ENCODE measurements around the gene RYK.
"Not testable (repeated sequence)": the region's sequence is repeated elsewhere in the genome, so short reads cannot be mapped to it uniquely, and the experiment has no call there.

RYK gene

GRCh38 chr3:134216191-134216764 lies 34.4 kb downstream of the RYK start:
- H3K4me3 ChIP-seq (ENCODE audit: low read length) = no peak overlapping the region
- TF ChIP-seq ZNF274 (IDR thresholded peaks at IDR 0.05; ENCODE audit: low read depth, low read length) = no peak

DNA sequence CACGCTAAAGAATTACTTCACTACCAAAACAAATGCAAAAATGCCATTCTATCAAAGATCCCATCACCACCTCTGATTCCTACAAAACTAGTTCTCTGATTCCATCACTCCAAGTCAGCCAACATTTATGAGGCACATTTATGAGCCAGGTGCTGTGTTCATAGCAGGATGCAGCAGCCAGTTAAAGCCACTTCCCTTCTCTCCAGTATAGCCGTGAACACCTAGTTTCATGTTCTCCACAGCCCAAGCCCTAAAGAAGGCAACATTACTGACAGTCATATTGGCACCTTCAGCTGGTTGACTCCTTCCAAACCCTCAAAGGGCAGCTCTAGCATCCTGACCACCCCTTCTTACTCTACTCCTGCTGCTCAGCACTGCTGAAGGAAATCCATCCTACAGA lies 36.4 kb downstream of the RYK start:
- H3K4me3 ChIP-seq (ENCODE audit: low read length) = no peak overlapping the region
- no peak for TF ChIP-seq ZNF274 (IDR thresholded peaks at IDR 0.05; ENCODE audit: low read depth, low read length)

DNA sequence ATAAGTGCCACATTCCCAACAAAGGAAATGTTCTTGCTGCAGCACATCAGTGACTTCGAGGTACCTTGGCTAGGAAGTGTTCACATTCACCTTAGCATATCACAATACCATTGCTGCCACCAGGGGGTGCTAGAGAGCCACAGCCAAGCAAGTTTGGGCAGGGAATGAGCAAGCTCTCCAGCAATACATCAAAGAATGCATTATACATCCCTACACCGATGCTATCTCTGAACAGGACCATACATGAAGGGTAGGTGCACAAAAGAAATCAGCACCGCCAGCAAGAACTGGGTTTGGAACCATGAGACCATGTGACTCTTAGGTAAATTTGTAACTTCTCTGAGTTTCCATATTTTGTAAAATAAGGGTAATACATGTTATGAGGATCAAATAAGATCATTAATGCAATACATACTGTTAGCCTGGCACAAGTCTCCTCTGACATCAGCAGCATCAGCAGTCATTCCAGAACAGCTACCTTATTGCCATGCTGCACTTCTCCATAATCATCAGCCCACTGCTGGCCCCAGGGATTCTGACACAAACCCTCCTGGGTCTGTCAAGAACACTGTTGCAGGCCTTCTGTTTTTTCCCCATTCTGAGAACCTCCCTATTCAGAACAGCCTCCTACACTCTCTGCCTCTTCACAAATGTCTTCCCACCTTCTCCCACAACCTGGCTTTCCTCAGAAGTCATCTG lies 37.5 kb downstream of the RYK start:
- H3K4me3 ChIP-seq (ENCODE audit: low read length) = no peak overlapping the region
- no peak for TF ChIP-seq ZNF274 (IDR thresholded peaks at IDR 0.05; ENCODE audit: low read depth, low read length)

- TF ChIP-seq ZNF274 (IDR thresholded peaks at IDR 0.05; ENCODE audit: low read depth, low read length) = no peak
- no peak overlapping the region for H3K4me3 ChIP-seq (ENCODE audit: low read length)
Observed at GRCh38 chr3:134211797-134212196, 38.9 kb downstream of the RYK start.

- no peak for TF ChIP-seq ZNF274 (IDR thresholded peaks at IDR 0.05; ENCODE audit: low read depth, low read length)
Observed at GRCh38 chr3:134205451-134205850, 45.2 kb downstream of the RYK start.

DNA sequence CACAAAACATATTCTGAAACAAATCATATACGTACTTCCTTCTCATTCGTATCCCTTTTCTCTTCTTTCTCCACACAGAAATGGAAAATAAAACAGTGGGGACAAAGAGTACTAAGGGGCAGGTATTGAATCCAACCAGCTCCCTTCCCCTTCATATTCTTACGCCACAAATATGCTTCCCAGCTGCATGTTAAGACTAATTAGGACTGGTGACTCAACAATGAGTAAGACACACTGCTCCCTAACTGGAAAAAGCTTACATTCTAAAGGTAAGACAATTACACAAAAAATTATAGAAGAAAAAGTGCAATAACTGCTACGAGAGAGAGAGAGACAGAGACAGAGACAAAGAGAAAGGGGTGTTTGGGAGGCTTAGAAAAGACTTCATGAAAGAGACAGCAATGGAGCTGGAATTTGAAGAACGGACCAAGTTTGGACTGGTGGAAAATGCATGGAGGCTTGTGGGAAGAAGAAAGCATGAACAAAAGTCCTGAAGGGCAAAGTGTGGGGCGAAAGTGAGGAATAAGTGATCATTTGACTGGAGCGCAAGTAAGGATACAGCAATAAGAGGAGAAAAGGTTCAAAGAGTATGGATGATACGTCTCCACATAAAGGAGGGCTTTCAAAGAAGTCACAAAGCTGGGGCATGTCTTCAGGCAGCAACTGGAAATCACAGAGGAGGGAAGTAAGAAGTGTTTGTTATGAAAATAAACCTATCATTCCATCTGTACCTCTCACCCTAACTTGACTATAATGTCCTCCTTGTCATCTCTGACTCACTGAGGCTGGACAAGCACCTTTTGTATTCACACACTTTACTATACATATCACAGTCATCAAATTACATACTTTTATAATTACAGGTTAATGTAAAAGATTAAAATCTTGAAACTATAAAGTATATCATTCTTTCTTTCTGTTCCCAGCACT lies 49.2 kb downstream of the RYK start:
- H3K4me3 ChIP-seq (ENCODE audit: low read length) = no peak overlapping the region
- TF ChIP-seq ZNF274 (IDR thresholded peaks at IDR 0.05; ENCODE audit: low read depth, low read length) = no peak

More at GRCh38 chr3:134205451-134205850, 45.2 kb downstream of the RYK start:
- no peak overlapping the region for H3K4me3 ChIP-seq (ENCODE audit: low read length)

DNA sequence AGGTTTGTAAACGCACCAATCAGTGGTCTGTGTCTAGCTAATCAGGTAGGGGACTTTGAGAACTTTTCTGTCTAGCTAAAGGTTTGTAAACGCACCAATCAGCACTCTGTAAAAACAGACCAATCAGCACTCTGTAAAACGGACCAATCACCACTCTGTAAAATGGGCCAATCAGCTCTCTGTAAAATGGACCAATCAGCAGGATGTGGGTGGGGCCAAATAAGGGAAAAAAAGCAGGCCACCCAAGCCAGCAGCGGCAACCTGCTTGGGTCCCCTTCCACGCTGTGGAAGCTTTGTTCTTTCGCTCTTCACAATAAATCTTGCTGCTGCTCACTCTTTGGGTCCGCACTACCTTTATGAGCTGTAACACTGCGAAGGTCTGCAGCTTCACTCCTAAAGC lies 50.8 kb downstream of the RYK start:
- H3K4me3 ChIP-seq (ENCODE audit: low read length) = not testable (repeated sequence)

DNA sequence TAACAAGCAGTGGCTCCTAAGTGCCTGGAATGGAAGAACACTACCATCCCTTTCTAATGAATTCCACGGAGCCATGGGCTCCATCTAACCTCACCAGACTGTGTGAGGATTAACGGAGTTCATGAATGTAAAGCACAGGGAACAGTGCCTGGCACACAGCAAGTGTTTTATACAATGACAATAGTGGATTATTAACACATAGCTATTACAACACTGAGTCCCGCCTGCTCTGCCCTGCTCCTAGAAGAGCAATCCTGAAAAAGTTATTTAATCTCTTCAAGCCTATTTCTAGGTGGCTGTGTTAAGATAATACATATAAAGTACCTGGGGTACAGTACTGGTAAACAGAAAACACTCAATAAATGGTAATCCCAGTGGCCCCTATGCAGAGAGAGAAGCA lies 51.4 kb downstream of the RYK start:
- no peak overlapping the region for H3K4me3 ChIP-seq (ENCODE audit: low read length)
- TF ChIP-seq ZNF274 (IDR thresholded peaks at IDR 0.05; ENCODE audit: low read depth, low read length) = no peak

DNA sequence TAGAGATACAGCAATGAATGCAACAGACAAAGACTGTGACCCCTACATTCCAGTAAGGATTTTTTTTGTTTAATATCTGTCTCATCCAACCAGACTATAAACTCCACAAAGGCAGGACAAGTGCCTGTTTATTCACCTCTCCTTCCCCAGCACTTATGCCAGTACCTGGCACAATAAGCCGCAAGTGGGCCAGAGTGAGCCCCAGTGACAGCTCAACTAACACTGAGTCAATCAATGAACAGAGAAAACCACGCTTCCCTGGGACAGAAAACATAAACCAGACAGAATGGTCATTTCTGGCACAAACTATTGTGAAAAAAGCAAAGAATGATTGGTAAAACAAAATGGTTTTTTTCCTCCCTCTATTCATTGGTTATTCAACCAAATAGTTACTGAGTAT lies 52.2 kb downstream of the RYK start:
- no peak for TF ChIP-seq ZNF274 (IDR thresholded peaks at IDR 0.05; ENCODE audit: low read depth, low read length)
- no peak overlapping the region for H3K4me3 ChIP-seq (ENCODE audit: low read length)

DNA sequence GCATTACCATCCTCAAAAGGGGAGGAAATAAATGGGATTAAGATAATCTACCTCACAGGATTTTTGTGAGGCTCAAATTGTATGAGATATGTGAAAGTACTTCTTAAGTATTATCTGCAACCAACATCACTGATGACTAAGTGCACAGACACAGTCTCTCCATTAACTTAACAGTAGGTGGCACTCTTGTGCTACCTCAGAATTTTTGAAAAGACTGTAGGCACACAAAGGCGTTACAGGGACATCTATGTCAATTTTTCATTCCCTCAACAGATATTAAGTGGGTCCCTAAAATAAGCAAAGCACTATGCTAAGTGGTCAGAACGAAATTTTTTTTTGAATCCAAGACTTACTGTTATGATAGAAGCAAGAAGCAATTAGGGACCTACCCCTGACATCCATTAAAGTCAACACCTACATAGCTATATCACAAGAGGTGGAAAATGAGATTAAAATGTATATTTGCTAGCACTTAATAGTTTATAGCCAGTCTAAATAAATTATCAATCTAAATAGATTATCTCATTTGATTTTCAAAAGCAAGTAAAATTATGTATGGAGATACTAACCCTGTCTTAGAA lies 52.9 kb downstream of the RYK start:
- no peak for TF ChIP-seq ZNF274 (IDR thresholded peaks at IDR 0.05; ENCODE audit: low read depth, low read length)
- H3K4me3 ChIP-seq (ENCODE audit: low read length) = no peak overlapping the region

GRCh38 chr3:134194247-134194646 lies 56.4 kb downstream of the RYK start:
- no peak for TF ChIP-seq ZNF274 (IDR thresholded peaks at IDR 0.05; ENCODE audit: low read depth, low read length)
- H3K4me3 ChIP-seq (ENCODE audit: low read length) = no peak overlapping the region

- no peak for TF ChIP-seq ZNF274 (IDR thresholded peaks at IDR 0.05; ENCODE audit: low read depth, low read length)
- H3K4me3 ChIP-seq (ENCODE audit: low read length) = no peak overlapping the region
Observed at GRCh38 chr3:134190250-134190649, 60.4 kb downstream of the RYK start.

- no peak for TF ChIP-seq ZNF274 (IDR thresholded peaks at IDR 0.05; ENCODE audit: low read depth, low read length)
- H3K4me3 ChIP-seq (ENCODE audit: low read length) = no peak overlapping the region
Observed at GRCh38 chr3:134189849-134190248, 60.8 kb downstream of the RYK start.

DNA sequence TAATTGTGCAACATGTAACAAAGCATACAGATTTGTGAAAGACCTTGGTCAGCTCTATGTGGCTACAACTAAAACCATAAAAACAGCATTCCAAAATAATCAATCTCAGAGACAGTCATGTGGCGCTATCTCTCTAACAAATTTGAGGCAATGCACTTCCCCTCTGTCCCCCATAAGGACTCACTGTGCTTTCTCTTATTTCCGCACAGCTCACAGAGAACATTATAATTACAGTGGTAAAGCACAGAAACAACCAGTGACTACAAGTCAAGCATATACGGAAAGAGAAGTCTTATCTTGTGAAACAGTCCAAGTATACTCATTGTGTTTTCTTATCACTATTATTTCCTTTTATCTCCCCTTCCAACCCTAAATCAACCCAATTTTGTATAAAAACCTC lies 64.3 kb downstream of the RYK start:
- TF ChIP-seq ZNF274 (IDR thresholded peaks at IDR 0.05; ENCODE audit: low read depth, low read length) = no peak
- no peak overlapping the region for H3K4me3 ChIP-seq (ENCODE audit: low read length)
